NCI-H2196 (cell line): ENCODE data around the gene LILRB3.
"Not testable (repeated sequence)": the region's sequence is repeated elsewhere in the genome, so short reads cannot be mapped to it uniquely, and the experiment has no call there.

Source experiments
- DNase-seq: peaks from one replicate; lab custom pipeline; 2025; ENCODE audit not compliant: unreplicated experiment; lab: John Stamatoyannopoulos, UW

LILRB3 gene

DNA sequence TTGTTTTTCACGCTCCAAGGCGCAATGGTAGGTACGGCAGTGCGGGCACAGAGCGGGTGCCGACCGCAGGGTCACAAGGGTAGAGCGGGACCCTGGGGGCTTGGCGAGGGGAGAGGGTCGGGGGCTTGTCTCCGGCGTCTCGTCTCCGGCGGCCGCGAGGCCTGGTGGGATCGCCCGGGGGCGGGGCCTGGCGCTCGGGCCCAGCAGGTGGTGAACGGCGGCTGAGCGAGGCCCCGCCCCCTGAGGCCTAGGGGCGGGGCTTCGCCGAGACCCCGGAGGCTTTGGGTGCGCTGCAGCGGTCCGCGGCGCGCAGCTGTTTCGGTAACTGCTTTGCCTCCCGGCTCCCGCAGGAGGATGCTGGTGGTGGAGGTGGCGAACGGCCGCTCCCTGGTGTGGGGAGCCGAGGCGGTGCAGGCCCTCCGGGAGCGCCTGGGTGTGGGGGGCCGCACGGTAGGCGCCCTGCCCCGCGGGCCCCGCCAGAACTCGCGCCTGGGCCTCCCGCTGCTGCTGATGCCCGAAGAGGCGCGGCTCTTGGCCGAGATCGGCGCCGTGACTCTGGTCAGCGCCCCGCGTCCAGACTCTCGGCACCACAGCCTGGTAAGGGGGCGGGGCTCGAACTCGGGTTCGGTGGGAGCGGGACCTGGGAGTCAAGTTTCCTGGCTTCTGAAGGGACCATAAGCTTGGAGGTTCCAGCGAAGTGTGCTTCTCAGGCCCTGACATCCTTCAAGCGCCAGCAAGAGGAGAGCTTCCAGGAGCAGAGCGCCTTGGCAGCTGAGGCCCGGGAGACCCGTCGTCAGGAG is 31.6 kb downstream of the LILRB3 start, which contains the start of gene TSEN34:
Gene TSEN34 (plus strand): TSS at position 298 of the 800 bp plus-strand sequence. CDS start 57 bp downstream, at position 355.
- peak; percentile 87 for DNase-seq

DNA sequence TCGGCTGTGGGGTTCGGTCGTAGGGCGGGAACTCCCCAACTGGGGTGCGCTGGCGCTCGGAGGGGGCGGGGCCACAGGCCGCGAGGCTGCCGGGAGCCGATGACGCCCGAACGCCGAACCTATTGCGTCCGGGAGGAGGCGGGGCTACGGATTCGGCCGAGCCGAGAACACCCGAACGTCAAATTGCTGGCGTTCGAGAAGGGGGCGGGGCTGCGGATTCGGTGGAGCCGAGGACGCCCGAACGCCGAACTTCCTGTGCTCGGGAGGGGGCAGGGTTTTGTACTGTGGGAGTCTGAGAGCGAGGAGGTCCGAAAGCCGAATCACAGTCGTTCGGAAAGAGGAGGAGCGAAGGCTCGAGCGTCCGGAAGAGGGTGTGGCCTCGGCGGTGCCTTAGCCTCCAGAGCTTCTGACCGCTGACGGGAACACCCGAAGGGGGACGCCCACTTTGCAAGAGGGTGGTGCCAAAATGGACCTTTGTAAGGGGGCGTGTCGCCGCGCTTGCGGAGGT is 32.2 kb downstream of the LILRB3 start:
- DNase-seq: peak; percentile 99

DNA sequence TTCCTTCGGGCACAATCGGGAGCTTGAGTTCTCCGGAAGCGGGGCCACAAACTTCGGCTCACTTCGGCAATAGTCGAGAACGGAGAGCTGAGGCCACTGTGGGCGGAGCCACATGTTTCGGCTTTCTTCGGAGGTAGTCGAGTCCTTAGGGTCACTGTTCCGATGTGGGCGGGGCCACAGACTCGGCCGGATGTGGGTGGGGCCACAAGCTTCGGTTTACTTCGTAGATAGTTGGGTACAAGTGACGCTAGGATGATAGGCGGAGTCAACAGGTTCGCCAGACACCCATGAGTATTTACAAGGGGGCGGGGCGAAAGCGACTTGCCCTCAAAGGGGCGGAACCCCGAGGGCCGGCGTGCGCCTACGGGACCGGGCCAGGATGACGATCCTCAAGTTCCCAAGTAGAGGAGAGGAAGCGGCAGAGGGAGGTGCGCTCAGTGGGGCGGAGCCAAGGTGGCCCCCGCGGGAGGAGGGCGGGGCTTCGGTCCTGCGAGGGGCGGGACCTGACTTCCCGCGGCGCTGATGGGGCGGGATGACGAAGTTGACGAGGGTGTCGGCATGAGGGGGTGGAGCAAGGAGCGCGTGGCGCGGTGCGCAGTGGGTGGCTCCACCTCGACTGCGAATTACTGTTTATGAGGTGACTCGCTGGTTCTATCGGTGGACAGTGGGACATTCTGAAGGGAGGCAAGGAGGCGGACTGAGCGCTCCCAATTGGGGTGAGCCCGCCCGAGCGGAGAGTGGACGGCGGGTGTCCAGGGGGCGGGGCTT is 32.9 kb downstream of the LILRB3 start:
- DNase-seq: peak; percentile 100

DNA sequence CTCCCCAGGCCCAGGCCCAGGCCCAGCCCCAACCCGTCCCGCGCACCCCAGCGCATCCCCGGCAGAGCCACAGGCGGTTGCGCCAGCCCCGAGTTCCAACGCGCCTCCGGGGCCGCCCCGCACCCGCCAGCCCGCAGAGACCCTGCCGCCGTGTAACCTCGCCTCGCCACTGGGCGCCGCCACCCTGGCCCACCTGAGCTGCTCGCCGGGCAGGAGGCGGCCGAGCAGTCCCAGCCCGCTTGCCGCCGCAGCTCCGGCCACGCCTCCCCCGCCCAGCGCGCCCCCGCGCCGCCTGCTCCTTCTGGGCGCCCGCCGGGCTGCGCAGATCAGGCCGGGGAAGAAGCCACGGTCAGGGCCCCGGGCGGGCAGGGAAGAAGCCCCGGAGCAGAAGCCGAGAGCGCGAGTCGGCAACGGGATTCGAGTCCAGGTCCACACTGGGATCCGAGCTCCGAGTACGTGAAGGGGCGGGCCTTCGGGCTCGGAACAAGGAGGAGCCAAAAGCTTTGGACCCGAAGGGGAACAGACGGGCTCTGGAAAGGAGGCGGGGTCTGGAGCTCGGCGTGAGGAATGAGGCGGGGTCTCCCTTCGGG is 33.6 kb downstream of the LILRB3 start, which contains the start of gene MBOAT7:
Gene MBOAT7 (minus strand): TSS at position 436 of the 590 bp plus-strand sequence. CDS start 1,072 bp downstream, outside the sequence.
- no peak for DNase-seq

DNA sequence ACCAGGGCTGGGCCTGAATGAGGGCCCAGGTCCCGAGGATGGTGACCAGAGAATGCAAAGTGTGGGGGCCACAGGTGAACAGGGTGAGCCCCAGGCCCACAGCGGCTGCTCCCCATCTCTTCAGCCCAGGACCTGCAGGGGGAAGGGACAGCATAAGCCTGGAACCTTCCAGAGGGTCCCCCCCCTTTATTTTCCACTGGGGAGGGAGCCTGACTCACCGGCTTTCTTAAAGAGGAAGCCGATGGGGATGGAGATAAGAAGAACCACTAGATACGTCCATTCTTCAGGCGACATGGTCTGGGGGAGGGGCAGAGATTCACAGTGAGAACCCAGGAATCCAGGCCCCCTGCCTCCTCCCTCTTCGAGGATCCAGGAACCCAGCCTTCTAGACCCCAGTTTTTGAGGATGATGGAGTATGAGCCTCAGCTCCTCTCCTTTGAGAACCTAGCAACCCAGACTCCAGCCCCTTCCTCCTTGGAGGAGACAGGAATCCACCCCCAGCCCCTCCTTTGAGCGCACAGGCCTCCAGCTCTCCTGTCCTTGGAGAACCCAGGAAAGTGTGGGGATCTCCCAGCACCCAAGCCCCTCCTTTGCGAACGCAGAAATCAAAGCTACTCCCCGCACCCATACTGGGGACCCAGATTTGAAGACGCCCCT is 34.5 kb downstream of the LILRB3 start:
- DNase-seq: no peak

- no peak for DNase-seq
Measured at GRCh38 chr19:54186934-54187381, 35.8 kb downstream of the LILRB3 start.

GRCh38 chr19:54186351-54186750 is 36.5 kb downstream of the LILRB3 start:
- DNase-seq: no peak

DNA sequence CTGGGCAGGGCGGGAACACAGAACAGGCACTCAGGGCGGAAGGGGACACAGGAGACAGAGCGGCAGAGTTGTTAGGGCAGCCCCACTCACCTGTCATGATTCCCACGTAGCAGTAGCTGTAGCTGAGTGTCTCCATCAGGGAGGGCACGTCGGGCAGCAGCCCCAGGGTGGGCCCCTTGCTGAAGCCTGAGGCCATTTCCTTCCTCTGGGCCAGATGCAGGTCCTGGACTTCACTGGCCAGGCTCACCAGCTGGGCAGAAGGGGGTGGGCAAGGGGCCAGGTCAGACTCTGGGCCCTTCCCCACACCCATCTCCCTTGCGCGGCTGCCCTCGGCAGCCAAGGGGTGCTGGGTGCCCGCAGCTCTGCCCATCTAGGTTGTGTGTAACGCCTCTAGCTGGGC is 39.4 kb downstream of the LILRB3 start:
- no peak for DNase-seq

DNA sequence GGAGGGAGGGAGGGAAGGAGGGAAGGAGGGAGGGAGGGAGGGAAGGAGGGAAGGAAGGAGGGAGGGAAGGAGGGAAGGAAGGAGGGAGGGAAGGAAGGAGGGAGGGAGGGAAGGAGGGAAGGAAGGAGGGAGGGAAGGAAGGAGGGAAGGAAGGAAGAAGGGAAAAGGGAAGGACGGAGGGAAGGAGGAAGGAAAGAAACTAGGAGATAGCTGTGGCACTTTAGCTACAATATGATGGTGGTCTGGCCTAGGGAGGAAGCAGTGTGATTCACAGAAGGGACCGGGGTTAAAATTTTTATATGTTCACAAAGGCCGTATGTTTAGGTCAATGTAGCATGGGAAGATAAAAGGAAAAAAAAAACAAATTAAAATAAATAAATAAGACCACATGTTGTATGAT is 40.9 kb downstream of the LILRB3 start:
- DNase-seq: not testable (repeated sequence)

DNA sequence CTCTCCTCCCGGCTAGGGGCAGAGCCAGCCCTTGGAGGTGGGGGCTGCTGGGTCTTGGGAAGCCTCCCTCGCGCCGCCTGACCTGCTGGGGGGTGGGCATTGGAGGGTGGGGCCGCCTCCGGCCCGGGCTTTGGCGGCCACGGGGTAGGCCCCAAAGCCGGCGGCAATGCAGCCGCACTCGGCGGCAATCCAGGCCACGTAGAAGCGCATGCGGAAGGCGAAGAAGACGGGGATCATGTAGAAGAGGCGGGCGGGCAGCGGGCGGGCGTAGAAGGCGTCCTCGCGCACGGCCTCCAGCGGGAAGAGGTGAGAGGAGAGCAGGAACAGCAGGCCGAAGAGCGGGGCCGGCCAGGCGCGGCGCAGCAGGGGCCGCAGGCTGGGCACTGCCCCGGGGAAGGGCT is 42.1 kb downstream of the LILRB3 start:
- no peak for DNase-seq

DNA sequence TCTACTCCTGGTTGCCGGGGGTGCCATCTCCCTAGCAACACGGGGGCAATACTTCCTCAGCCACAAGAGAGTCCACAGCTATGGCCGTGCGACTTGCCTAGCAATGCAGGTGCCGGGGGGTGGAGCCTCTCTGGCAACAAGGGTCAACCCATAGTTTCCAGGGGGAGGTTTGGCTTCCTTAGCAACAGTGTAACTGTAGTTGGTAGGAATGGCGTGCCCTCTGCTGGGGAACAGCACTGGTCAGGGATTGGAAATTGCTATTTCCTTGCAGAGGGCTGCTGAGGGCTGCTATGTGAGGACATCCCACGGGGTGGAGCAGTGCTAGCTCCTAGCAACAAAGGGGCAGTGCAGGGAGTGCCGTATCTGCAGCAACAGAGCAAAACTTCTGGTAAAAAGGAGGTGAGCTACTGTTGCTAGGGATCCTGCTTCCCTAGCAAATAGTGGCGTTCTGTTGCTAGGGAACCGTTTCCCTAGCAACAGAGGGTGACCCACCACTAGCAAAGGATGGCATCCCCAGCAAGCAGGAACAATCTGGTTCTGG is 42.8 kb downstream of the LILRB3 start:
- peak; percentile 96 for DNase-seq

DNA sequence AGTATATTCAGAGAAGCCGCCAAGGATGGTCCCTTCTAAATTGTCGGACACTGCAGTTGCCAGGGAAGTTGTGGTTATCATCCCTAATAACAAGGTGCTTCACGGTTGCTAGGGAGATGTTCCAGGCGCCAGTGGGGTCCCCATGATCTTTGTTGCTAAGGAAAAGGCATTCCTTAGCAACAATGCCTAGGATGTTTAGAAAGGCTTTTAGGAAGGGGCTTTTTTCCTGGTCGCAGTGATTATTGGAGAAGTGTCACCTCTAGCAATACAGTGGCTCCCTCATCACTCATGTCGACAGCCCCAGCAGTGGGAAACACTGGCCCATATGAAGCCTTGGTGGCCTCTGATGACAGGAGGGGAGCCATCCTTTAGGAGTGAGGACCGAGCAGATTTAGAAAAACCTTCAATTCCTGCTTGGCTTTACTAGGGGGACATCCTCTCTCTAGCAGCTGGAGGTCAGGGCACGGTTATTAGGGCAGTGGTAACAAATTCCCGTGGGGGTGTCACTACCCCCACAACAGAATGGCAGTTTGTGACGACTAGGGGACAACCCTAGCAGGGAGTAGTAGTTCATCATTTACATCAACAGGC is 43.5 kb downstream of the LILRB3 start:
- DNase-seq: no peak

- peak; percentile 62 for DNase-seq
Measured at GRCh38 chr19:54178581-54179261, 44.1 kb downstream of the LILRB3 start.

DNA sequence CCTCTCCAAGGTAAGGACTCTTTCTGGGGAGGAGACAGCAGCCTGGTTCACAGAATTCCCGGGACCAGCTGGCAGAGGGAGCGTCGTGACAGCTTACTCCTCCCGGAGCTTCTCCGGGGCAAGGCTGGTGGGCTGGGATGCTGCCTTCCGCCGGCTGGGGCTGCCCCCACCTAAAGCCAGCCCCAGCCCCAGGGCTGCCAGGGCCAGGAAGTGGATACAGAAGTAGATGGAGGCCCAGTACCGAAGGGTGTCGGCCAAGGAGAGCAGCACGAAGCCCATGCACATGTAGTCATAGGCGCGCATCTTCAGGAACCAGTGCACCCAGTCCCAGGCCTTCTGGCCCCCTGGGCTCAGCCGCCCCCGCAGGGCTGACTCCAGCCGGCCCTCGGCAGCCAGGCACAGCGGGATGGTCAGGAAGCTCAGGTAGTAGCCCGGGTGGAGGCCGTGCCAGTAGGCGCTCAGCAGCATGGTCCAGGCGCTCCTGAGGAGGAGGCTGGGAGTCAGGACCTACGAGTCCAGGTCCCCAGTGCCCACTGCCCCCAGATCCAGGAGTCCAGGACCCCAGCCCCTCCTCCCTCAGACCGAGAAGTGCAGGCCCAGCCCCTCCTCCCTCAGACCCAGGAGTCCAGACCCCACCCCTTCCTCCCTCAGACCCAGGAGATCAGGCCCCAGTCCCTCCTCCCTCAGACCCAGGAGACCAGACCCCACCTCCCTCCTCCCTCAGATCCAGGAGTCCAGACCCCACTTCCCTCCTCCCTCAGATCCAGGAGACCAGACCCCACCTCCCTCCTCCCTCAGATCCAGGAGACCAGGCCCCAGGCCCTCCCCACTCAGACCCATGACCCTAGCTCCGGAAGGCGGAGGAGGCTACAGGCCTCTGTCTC is 48.6 kb downstream of the LILRB3 start:
- DNase-seq: no peak

DNA sequence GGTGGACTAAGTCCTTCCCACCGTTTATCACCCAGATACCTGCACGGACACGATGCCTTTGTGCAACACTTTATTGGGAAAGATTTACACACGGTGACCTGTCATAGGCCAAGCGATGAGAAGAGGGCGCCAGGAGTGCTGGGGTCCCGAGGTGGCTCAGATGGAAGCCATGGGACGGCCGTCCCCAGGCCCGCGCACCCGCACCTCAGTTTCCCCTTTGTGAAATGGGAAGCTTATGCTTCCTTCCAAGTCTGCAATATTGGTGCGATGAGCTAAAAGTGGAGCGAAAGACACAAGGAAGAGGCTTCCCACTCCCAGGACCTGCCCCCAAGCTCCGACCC is 49.5 kb downstream of the LILRB3 start:
- DNase-seq: no peak

DNA sequence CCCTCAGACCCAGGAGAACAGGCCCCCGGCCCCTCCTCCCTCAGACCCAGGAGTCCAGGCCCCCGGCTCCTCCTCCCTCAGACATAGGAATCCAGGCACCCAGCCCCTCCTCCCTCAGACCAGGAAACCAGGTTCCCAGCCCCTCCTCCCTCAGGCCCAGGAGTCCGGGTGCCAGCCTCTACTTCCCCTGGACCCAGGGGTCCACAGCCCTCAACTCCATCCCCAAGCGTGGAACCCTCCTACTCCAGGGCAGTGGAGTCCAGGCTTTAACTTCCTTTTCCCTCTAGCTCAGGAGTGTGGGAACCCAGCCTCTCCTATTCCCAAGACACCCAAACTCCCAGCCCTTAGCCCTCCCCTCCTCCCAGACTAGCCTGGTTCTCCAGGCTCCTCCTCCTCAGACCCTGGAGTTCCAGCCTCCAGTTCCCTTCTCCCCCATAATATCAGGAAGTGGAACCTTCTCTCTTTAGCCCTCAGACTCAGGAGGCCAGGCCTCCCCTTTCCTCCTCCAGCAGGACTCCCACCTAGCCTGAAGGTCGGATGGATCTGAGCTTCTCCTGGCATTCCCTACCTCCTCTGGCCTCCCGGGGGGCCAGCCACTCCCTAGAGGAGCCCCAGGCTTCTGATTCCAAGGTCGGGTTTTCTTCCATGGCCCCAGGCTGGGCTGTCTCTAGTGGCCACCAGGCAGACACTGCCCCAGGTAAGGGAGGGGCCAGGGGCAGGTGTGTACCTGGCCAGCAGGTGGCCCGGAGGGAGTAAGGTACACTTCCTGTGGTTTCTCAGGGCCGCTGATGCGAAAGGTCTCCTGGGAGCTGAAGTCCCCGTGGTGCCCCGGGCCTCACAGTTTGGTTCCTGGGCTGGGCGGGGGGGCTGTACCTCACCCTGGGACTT is 50.1 kb downstream of the LILRB3 start, which contains the start of gene TMC4:
Gene TMC4 (minus strand): TSS at position 690 of the 888 bp plus-strand sequence. CDS start 43 bp downstream, at position 647.
- DNase-seq: peak; percentile 76

GRCh38 chr19:54171736-54172431 is 50.9 kb downstream of the LILRB3 start:
- not testable (repeated sequence) for DNase-seq
